GM20431 (cell line): Measurements from ENCODE around the gene FCMR.

Experiments
- in situ Hi-C: fragments of 300-500 bp; cut with MseI, MboI; formaldehyde crosslinking; loops from one replicate; pipeline ENCODE4 v1.15.0; 2020; ENCODE audit warnings: low sequenced_read_pairs; ENCODE audit not compliant: unreplicated experiment

The FCMR gene

DNA sequence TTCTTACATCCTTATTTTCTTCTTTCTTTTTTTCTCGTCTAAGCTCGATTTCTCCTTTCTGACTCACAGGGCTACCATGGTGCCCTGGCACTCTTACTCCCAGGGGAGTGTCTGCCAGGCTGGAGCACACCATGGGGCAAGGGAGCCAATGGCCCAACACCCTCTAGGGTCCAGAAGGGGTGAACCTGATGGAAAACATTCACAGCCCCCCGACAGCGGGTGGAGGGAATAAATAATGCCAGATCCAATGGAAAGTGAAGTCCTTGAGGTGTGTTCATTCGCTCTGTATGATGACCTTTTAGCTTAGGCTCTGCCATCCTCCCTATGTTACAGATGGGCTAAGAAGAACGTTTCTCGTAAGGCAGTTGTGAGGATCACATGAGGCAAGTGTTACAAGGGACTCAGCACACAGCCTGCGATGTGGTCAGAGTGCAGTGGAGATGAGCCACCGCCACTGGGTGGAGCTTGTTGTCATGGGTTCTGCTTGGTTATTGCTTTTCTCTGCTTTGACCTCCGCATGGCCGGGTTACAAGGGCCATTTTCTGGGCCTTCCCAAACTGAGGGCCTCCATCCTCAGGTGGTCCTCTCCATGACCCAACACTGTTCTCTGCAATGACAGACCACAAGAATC is 3.5 kb upstream of the FCMR start:
- in situ Hi-C loops: no loop called here

DNA sequence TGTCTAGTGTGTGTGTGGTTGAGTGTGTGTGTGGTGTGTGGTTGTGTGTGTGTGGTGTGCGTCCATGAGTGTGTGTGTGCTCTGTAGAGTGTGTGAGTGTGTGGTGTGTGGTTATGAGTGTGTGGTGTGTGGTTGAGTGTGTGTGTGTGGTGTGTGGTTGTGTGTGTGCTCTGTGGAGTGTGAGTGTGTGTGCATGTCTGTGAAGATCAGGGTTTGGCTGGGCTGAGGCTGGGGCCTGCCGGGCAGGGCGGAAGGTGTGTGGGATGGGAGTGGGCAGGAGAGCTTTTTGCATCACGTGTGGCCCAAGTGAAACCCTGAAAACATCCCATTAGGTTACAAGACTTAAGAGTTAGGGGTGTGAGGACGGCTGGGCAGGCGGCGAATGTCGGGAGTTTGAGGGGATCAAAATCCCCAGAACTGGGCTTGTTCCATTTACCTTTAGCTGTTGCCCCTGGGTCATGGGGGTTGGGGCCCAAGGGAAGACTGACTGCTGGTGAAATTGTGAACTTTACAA is 2.9 kb upstream of the FCMR start:
- in situ Hi-C loops: loop anchor here (25.0 kb wide), 1 partner anchor 187 kb away; no protein-coding TSS in a partner anchor

DNA sequence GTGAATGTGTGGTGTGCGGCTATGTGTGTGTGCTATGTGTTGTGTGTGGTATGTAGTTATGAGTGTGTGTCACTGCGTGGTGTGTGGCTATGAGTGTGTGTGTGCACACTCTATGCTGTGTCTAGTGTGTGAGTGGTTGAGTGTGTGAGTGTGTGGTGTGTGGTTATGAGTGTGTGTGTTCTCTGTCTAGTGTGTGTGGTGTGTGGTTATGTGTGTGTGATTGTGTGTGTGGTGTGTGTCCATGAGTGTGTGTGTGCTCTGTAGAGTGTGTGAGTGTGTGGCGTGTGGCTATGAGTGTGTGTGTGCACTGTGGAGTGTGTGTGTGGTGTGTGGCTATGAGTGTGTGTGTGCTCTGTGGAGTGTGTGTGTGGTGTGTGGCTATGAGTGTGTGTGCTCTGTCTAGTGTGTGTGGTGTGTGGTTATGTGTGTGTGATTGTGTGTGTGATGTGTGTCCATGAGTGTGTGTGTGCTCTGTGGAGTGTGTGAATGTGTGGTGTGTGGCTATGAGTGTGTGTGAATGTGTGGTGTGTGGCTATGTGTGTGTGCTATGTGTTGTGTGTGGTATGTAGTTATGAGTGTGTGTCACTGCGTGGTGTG is 2.3 kb upstream of the FCMR start:
- in situ Hi-C loops: loop anchor here (25.0 kb wide), 1 partner anchor 187 kb away; no protein-coding TSS in a partner anchor

DNA sequence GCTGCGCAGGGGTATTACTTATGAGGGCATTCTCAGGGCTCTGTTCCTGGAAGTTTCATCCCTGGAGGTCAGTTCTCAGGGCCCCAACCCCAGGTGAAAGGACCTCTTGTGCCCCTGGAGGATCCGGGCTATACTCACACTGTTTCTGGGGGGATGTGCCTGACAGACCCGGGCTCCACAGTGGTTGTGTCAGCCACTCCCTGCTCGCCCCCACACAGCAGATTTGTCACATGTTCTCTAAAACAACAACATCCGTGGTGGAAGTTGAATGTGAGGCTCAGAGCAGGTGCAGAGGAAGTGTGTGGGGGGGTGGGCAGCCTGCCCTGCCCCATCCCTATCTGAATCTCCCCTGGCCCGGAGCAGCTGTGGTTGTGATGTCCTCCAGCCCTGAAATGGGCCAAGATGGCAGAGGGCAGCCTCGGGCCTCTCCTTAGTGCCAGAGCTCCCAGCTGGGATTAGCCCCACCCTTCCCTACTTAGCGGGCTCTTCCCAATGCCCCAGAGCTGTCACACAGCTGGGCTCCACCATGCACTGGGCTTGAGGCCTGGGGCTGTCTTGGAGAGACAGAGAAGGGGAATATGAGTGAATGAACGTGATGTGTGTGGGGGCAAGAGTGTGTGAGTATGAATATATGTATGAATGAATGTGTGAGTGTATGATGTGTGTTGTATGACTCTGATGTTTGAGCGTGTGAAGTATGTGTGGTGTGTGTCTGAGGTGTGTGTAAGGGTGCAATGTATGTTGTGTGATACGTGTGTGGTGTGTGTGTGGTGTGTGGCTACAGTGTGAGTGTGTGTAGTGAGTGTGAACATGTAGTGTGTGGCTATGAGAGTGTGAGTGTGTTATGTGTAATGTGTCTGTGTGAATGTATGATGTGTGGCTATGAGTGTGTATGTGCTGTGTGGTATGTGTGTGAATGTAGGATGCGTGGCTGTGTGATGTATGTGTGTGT is 1.5 kb upstream of the FCMR start:
- in situ Hi-C loops: loop anchor here (25.0 kb wide), 1 partner anchor 186 kb away; no protein-coding TSS in a partner anchor

DNA sequence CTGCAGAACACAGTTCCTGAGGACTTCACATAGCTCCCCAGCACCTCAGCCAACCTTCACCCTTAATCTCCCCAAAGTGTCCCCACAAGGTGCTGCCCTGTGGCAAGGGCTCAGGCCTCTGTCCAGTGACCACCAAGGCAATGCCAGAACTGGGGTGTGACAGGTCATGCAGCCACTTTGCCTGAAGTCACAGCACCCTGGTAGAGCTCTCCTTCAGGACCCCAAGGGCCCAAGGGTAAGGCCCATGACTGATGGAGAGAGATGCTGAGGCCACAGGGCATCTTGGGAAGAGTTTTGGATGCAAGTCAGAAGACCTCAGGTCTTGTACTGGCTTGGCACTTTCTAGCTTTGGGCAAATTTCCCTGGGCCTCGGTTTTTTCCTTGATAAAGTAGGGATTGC is 783 bp upstream of the FCMR start:
- in situ Hi-C loops: loop anchor here (25.0 kb wide), 1 partner anchor 185 kb away; no protein-coding TSS in a partner anchor

DNA sequence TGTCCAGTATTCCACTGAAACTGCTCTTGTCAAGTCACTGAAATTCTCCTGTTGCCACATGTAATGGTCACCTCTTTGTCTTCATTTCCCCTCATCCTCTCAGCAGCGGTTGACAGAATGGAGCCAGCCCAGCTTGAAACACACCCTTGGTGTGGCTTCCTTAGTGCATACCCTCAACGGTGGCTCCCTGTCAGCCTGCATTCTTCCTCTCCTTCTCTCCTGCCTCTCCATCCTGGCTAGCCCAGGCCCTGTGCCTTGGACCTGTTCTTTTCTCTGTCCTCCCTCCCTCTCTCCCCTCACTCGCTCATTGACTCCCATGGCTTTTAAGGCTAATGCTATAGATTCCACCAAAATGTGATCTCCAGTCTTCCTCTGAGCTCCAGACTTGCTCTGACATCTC is 3.7 kb downstream of the FCMR start:
- in situ Hi-C loops: loop anchor here (25.0 kb wide), 1 partner anchor 181 kb away; no protein-coding TSS in a partner anchor

DNA sequence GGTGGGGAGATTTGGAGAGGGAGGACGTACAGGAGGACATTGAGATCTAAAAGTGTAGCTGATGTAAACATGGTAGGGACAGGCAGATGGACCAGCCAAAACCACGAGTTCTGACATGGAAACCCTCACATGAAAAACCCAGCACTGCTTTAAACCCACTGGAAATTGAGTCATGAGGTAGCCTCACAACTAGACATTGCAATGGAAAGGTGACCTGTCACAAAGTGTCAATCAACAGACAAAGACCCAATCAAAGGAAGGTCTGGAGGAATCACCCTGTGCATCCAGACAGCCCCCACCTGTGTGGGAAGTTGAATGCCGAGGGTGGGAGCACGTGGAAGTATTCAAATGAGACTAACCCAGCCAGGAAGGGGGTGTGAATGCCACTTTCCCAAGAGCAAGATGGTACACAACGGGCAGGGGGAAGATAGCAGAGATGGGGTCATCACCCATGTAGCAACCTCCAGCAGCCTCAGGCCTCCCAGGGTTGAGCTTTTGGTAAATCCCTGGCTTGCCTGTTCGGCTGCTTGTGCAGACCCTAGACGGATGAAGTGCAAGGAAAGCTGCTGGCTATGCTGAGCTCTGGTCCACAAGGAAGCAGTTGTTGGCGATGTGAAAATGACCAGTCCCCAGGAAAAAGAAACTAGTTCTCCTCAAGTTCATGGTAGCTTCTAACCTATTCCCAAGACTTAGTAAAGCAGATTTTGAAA is 5.6 kb downstream of the FCMR start:
- in situ Hi-C loops: loop anchor here (25.0 kb wide), 1 partner anchor 179 kb away; no protein-coding TSS in a partner anchor

DNA sequence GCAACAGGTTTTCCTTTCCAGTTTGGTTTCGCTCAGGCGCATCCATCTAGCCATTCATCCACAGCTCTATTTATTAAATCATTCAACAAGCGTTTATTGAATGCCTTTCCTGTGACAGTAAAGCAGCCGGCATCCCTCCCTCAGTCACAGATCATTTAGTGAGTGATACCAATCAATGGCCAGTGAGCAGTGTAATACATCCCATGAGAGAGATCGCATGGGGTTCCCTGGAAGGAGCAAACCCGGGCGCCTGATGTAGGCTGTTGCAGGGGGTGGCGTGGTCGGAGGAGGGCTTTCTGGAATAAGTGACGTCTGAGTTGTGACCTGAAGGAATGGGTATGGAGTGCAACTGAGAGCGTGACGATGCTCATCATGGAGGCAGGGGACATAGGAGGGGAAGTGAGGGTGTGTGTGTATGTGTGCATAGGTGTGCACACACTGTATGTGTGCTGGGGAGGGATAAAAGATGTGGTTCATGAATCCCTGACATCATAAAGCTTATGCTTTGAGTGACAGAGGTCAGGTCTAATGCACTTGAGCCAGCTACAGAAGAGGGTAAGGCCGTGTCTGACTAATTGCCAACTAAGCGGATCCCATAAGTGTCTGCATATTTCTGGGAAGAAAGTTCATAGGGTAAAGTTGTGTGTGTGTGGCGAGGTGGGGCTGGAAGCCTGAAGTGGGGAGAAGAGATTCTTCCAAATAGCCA is 6.6 kb downstream of the FCMR start:
- in situ Hi-C loops: loop anchor here (25.0 kb wide), 1 partner anchor 178 kb away; no protein-coding TSS in a partner anchor

DNA sequence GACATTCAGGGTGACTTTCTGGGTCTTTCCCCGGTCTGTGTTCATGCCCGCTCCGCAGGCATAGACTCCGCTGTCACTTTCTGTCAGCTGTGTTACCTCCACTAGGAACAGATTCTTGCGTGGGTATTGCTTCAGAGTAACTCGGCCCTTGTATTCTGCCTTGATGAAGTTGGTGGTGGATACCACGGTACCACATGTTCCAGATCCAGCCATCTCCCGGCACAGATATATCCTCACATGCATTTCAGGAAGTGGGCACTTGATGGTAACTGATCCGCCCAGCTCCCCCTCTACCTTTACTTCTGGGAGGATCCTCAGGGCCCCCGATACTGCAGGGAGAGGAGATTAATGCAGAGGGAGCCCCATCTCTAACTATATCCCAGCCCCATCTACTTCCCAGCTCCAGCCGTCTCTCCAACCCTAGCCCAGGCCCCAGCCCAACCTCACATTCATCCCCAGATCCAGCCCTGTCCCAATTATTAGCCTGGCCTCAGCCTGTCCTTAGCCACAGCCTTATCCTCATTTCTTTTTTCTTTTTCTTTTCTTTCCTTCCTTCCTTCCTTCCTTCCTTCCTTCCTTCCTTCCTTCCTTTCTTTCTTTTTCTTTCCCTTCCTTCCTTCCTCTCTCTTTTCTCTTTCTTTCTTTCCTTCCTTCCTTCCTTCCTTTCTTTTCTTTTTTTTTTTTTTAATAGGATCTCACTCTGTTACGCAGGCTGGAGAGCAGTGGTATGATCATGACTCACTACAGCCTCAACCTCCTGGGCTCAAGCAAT is 7.8 kb downstream of the FCMR start:
- in situ Hi-C loops: loop anchor here (25.0 kb wide), 1 partner anchor 177 kb away; no protein-coding TSS in a partner anchor

DNA sequence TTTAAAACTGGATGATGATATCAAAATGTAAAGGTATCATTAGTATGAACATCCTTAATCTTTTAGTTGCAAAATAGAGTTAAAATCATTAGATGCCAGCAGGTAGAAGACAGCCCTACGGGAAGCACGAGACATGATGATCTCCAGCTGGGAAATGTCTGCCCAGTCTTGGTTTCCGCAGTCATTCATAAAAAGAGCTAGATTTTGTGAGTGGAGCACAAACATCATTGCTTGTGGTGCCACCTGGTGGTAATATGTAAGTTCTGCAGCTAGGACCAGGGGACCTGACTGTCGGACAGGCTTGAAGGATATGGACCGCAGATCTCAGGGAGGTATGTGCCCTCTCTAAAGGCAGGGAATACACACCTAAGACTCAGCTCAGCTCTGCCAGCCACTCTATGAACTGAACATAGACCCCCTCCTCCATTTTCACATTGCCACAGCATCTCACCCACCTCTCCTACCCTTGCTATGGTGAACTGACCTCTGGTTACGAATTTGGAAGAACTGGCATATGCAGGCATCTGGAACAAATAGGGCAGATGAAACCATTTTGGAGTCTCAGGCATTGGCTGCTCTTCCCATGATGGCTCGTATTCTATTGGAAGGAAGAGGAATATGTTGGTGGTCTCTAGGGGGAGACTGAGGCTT is 9.2 kb downstream of the FCMR start:
- in situ Hi-C loops: loop anchor here (25.0 kb wide), 1 partner anchor 175 kb away; no protein-coding TSS in a partner anchor

DNA sequence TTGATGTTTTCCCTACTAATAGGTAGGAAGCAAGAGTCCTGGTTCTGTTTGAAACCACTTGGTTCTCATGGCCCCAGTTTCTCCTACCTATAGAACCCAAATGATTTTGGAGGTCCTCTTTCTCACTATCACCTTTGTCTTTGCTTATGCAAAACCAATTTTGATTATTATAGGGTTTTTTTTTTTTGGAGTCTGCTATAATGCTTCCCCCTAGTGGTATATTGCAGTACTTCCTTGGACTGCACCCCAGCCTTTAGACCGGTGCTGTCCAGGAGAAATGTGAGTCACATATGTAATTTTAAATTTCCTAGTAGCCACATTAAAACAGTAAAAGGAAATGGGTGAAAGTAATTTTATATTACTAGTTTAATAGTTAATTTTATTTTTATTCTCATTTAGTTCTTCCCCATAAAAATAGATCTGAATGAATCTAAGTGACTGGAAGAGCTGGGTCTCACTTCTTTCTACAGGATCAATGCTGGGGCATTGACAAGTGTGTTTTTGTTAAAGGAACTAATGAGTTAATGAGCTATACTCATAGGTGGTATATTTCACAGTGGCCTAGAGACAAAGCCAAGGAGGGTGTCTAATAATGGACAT is 10.6 kb downstream of the FCMR start:
- in situ Hi-C loops: loop anchor here (25.0 kb wide), 1 partner anchor 174 kb away; no protein-coding TSS in a partner anchor

DNA sequence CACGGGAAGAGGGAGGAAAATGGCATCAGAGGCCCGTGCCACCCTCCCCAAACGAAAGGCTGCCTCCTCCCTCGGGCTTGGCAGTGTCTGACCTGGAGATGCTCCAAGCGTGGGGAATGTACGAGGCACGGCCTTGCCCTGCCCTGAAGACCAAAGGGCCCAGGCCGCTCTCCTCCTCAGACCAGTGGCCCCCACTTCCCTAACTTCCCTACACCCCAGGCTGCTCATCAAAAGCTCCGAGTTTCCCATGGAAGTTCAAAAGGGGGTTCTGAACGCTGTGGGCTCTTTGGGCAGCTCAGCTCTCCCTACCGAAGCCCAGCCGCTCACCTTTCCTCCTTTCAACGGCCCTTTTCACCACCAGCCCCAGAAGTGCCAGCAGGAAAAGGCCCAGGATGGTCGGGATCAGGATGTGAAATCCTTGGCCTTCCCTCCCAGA is 11.8 kb downstream of the FCMR start:
- in situ Hi-C loops: loop anchor here (25.0 kb wide), 1 partner anchor 173 kb away; no protein-coding TSS in a partner anchor

DNA sequence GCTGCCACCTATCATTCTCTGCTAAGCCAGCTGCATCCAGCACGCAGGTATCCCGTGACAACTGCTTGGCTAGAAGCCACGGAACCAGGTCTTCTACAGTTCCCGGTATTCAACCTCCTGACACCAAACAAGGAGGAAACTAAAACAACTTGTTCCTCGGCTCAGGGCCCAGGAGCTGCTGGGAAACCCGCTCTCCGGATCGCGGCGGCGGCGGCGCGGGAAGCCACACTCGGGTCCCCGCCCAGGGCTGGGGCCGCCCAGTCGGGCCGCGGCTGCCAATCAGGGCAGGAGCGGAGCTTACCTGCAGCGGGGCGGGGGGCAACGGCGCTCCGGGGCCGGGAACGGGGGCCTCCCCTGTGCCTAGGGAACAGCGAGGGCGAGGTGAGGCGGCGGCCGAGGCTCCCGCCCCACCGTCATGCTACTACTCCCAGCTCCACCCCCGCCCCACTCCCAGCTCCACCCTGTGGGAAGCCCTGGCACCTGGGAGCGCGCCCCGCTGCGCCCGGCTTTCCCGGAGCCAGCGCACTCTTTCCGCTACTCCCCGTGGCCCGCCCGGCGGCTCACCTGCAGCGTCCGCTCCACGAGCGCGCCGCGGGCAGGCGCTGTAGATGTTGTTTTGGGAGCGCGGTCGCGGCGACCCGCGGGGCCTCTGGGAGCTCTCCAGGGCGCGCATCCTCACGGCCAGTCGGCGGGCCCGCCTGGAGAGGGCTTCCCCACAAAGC is 12.4 kb downstream of the FCMR start:
- in situ Hi-C loops: loop anchor here (25.0 kb wide), 1 partner anchor 172 kb away; no protein-coding TSS in a partner anchor

DNA sequence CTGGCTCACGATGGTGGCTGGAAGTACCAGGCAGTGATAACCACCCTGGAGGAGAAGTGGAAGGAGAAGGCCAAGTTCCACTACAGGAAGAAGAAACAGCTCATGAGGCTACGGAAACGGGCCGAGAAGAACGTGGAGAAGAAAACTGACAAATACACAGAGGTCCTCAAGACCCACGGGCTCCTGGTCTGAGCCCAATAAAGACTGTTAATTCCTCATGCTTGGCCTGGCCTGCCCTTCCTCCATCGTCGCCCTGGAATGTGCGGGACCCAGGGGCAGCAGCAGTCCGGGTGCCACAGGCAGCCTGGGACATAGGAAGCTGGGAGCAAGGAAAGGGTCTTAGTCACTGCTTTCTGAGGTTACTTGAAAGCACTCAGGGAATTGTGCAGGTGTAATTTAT is 13.7 kb downstream of the FCMR start:
- in situ Hi-C loops: loop anchor here (25.0 kb wide), 1 partner anchor 171 kb away; no protein-coding TSS in a partner anchor

DNA sequence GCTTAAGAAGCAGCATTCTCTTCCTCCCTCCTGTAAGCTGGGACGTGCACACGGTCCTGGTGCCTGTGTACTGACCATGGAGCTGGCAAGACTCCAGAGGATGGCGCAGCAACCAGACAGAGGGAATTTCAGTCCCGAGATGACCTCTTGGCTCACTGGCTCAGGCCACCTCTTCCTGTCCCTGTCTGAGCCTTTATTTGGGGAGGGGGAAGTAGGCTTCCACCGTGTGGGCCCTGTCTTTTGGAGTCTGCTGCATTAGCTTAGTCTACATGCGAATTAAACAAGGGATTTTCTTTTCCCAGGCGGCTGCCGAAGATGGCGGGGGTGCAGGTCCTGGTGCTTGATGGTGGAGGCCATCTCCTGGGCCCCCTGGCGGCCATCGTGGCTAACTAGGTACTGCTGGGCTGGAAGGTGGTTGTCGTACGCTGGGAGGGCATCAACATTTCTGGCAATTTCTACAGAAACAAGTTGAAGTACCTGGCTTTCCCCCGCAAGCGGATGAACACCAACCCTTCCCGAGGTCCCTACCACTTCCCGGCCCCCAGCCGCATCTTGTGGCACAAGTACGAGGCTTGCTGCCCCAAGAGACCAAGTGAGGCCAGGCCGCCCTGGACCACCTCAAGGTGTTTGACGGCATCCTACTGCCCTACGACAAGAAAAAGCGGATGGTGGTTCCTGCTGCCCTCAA is 14.3 kb downstream of the FCMR start:
- in situ Hi-C loops: loop anchor here (25.0 kb wide), 1 partner anchor 170 kb away; no protein-coding TSS in a partner anchor
